CD4-positive, alpha-beta T cell (primary cell): ENCODE data around the gene CLPSL2. TPM values are rescaled to one million over a fixed set of nuclear protein-coding genes. Genes with fewer than 3 reads are reported as not detected.

Experiments used
- ATAC-seq: fragments of 200-7000 bp; cut with Tn5 transposase; one replicate; pipeline ENCODE4 v1.10.0; 2022; ENCODE audit warnings: mild to moderate bottlenecking; ENCODE audit not compliant: poor library complexity
- CTCF ChIA-PET: fragments of 350-600 bp; sonication (Branson Sonifier 250); formaldehyde crosslinking; loops from one replicate; lab custom pipeline; 2021; ENCODE audit warnings: antibody characterized with exemption, inconsistent platforms; lab: Charles Lee
- POLR2A ChIA-PET: fragments of 350-600 bp; sonication (Branson Sonifier 250); formaldehyde crosslinking; loops from one replicate; lab custom pipeline; 2021; ENCODE audit warnings: antibody characterized with exemption, inconsistent platforms; lab: Charles Lee
- DNase-seq, 14 experiments: peaks; one replicate each; pipeline ENCODE4 v3.0.0-alpha.2; 2013 to 2020; ENCODE audit warnings: mixed read lengths in 2 of 14
- H3K27ac ChIP-seq, 2 donors: one replicate each; pipeline versions ENCODE4 v1.5.1 to v1.7.0; 2013; ENCODE audit warnings: low read length in 2 of 2, low read depth in 1 of 2, mild to moderate bottlenecking in 1 of 2
- H3K27me3 ChIP-seq, 2 experiments: 1 replicate in 1 of 2; 2 replicates in 1 of 2; pipeline versions ENCODE4 v1.6.1 to v1.7.0; 2013; ENCODE audit warnings: low read length in 2 of 2, control low read depth in 1 of 2, mild to moderate bottlenecking in 1 of 2, moderate library complexity in 1 of 2; ENCODE audit not compliant: insufficient read depth in 2 of 2, control insufficient read depth in 1 of 2
- H3K36me3 ChIP-seq: one replicate; pipeline ENCODE4 v1.6.1; 2013; ENCODE audit warnings: low read length, control low read depth; ENCODE audit not compliant: insufficient read depth
- H3K4me1 ChIP-seq: one replicate; pipeline ENCODE4 v1.6.1; 2013; ENCODE audit warnings: low read length, control low read depth; ENCODE audit not compliant: insufficient read depth
- H3K4me3 ChIP-seq: one replicate; pipeline ENCODE4 v1.5.1; 2013; ENCODE audit warnings: mild to moderate bottlenecking, low read length, moderate library complexity
- H3K9me3 ChIP-seq, 2 experiments: 1 replicate in 1 of 2; 2 replicates in 1 of 2; pipeline versions ENCODE4 v1.6.1 to v1.7.0; 2013; ENCODE audit warnings: low read length in 2 of 2, mild to moderate bottlenecking in 2 of 2, control low read depth in 1 of 2, moderate library complexity in 1 of 2; ENCODE audit not compliant: control insufficient read depth in 1 of 2, insufficient read depth in 1 of 2
- H3K27ac Mint-ChIP-seq: one replicate; pipeline ENCODE4 v1.8.0; 2020; ENCODE audit warnings: mixed read lengths
- H3K27me3 Mint-ChIP-seq: one replicate; pipeline ENCODE4 v1.8.0; 2021; ENCODE audit warnings: mixed read lengths
- H3K36me3 Mint-ChIP-seq: one replicate; pipeline ENCODE4 v1.8.0; 2021; ENCODE audit warnings: low read depth, mixed read lengths
- H3K4me1 Mint-ChIP-seq: one replicate; pipeline ENCODE4 v1.8.0; 2021; ENCODE audit warnings: low read depth, mixed read lengths
- H3K4me3 Mint-ChIP-seq: one replicate; pipeline ENCODE4 v1.8.0; 2020; ENCODE audit warnings: mild to moderate bottlenecking, mixed read lengths
- H3K9me3 Mint-ChIP-seq: one replicate; pipeline ENCODE4 v1.8.0; 2020; ENCODE audit warnings: mixed read lengths
- CTCF ChIP-seq: fragments of 200-600 bp; IDR thresholded peaks from one replicate; pipeline ENCODE4 v1.8.0; 2022; ENCODE audit warnings: antibody characterized with exemption, mild to moderate bottlenecking
- intact Hi-C, 2 experiments: fragments of 100-400 bp; cut with DNase I in 1 of 2; cut with micrococcal nuclease in 1 of 2; formaldehyde crosslinking; loops; one replicate each; pipeline versions ENCODE4 v1.15.1 to v1.9.0; 2023 to 2025; cut with DNase I, micrococcal nuclease
- polyA plus RNA-seq, 2 donors: library from polyadenylated mRNA; unstranded; fragments of 120-200 nt; gene quantifications; one replicate each; pipeline ENCODE4 v1.2.1, GENCODE V29; 2013
- total RNA-seq, 174 experiments: library from RNA in 2 of 174; stranded (reverse) in 2 of 174; gene quantifications; one replicate each; pipeline ENCODE4 v1.2.3 and lab custom pipeline; 2021 to 2026

CLPSL2 gene
- total RNA-seq (not detected), total RNA-seq (lab: John Stamatoyannopoulos, UW) (0 to 0.08 (median 0) reads per million in 172 experiments)
- polyA plus RNA-seq (2013, experiment 1 of 2), result not detected
- not detected for polyA plus RNA-seq (2013, experiment 2 of 2)

- Histone ChIP-seq H3K9me3 (no peaks in the 10 kb centered on the region), H3K27ac (no peak within 1 kb of the TSS), H3K36me3 (no peaks in the 10 kb centered on the region), H3K27me3 (peaks cover 18 to 29% of the 10 kb centered on the region in 2 experiments), H3K4me1 (peaks cover 4% of the 10 kb centered on the region), H3K4me3 (peak within 1 kb of the TSS; percentile 22)
- no peak for TF ChIP-seq CTCF
- Mint-ChIP-seq H3K27me3 (peaks cover 57% of the 10 kb centered on the region), H3K9me3 (no peaks in the 10 kb centered on the region), H3K36me3 (no peaks in the 10 kb centered on the region), H3K4me1 (no peaks in the 10 kb centered on the region), H3K27ac (no peak within 1 kb of the TSS), H3K4me3 (peak within 1 kb of the TSS; percentile 73)
- CTCF ChIA-PET, result no interaction called here
- POLR2A ChIA-PET, result no interaction called here
- DNase-seq (no peak), ATAC-seq (no peak)
- intact Hi-C loops, result no loop called here
Observed at GRCh38 chr6:35776364-35777215, at the start of gene CLPSL2. Gene CLPSL2, plus strand, starts transcription at chr6:35776598. Its CDS starts 21 bp downstream, at chr6:35776619.

- CTCF ChIA-PET, result interaction anchor here (0.8 to 5.8 kb wide), 13 partner anchors 9 to 141 kb away, joined by 3 to 24 read pairs (median 4); partner anchors contain the start of gene ARMC12
- Mint-ChIP-seq H3K4me3 (peak overlapping the region; percentile 81), H3K4me1 (peaks cover 93% of the 10 kb centered on the region), H3K36me3 (no peaks in the 10 kb centered on the region), H3K9me3 (no peaks in the 10 kb centered on the region), H3K27ac (peak overlapping the region; percentile 87), H3K27me3 (no peaks in the 10 kb centered on the region)
- no peaks in the 10 kb centered on the region for H3K27me3 ChIP-seq
- no peaks in the 10 kb centered on the region for H3K9me3 ChIP-seq
- no peak for DNase-seq
- TF ChIP-seq CTCF, result no peak
- H3K4me1 ChIP-seq, result peaks cover 90% of the 10 kb centered on the region
- intact Hi-C loops, result loop anchor here (2.0 to 5.0 kb wide), 3 partner anchors 15 to 1790 kb away; no protein-coding TSS in a partner anchor
- peak overlapping the region; percentile 74 to 75 for H3K27ac ChIP-seq
- H3K36me3 ChIP-seq, result no peaks in the 10 kb centered on the region
- ATAC-seq, result peak; percentile 4
- POLR2A ChIA-PET, result interaction anchor here (0.6 to 8.0 kb wide), 18 partner anchors 8 to 423 kb away, joined by 3 to 96 read pairs (median 5); partner anchors contain the start of gene FKBP5
- peak overlapping the region; percentile 58 for H3K4me3 ChIP-seq
Observed at GRCh38 chr6:35727231-35727934, 49.0 kb upstream of the CLPSL2 start.
